CD4-positive, alpha-beta T cell treated with Interleukin-12 subunit alpha and Interleukin-12 subunit beta, for 1 hour (primary cell): Measurements from ENCODE around the gene RTP1.
"Not testable (repeated sequence)": the region's sequence is repeated elsewhere in the genome, so short reads cannot be mapped to it uniquely, and the experiment has no call there.

Experiments used
- DNase-seq: peaks from one replicate; pipeline ENCODE4 v3.0.0-alpha.2; 2020

RTP1 gene

GRCh38 chr3:187197335-187197649 is at the start of gene RTP1:
Gene RTP1 (plus strand): TSS chr3:187197486. CDS start chr3:187197516, 30 bp downstream.
- no peak for DNase-seq

GRCh38 chr3:187150186-187150585 is 47.1 kb upstream of the RTP1 start:
- no peak for DNase-seq

GRCh38 chr3:187150599-187150998 is 46.7 kb upstream of the RTP1 start:
- peak; percentile 72 for DNase-seq

GRCh38 chr3:187161556-187161955 is 35.7 kb upstream of the RTP1 start:
- no peak for DNase-seq

- DNase-seq, result no peak
These were observed 34.9 kb upstream of the RTP1 start for GRCh38 chr3:187162265-187162953.

GRCh38 chr3:187165144-187165543 is 32.1 kb upstream of the RTP1 start:
- peak; percentile 74 for DNase-seq

- DNase-seq, result no peak
These were observed 30.5 kb upstream of the RTP1 start for GRCh38 chr3:187166750-187167149.

GRCh38 chr3:187167777-187168176 is 29.5 kb upstream of the RTP1 start:
- no peak for DNase-seq

- DNase-seq, result no peak
These were observed 27.9 kb upstream of the RTP1 start for GRCh38 chr3:187169231-187169960.

GRCh38 chr3:187170911-187171310 is 26.4 kb upstream of the RTP1 start:
- not testable (repeated sequence) for DNase-seq

GRCh38 chr3:187172929-187173328 is 24.4 kb upstream of the RTP1 start:
- DNase-seq, result no peak

- no peak for DNase-seq
These were observed 15.7 kb upstream of the RTP1 start for GRCh38 chr3:187181454-187182170.

GRCh38 chr3:187183210-187183862 is 13.9 kb upstream of the RTP1 start:
- no peak for DNase-seq

GRCh38 chr3:187183903-187184302 is 13.4 kb upstream of the RTP1 start:
- DNase-seq, result no peak

- DNase-seq, result no peak
These were observed 11.5 kb upstream of the RTP1 start for GRCh38 chr3:187185759-187186158.

GRCh38 chr3:187186375-187186774 is 10.9 kb upstream of the RTP1 start:
- no peak for DNase-seq

- no peak for DNase-seq
These were observed 10.4 kb upstream of the RTP1 start for GRCh38 chr3:187186801-187187421.

- DNase-seq, result no peak
These were observed 8.4 kb upstream of the RTP1 start for GRCh38 chr3:187188931-187189330.

GRCh38 chr3:187191271-187191670 is 6.0 kb upstream of the RTP1 start:
- no peak for DNase-seq

GRCh38 chr3:187193181-187193580 is 4.1 kb upstream of the RTP1 start:
- no peak for DNase-seq

- DNase-seq, result no peak
These were observed 532 bp upstream of the RTP1 start for GRCh38 chr3:187196573-187197334.

- DNase-seq, result no peak
These were observed 1.2 kb downstream of the RTP1 start for GRCh38 chr3:187198490-187198889.
